Measurements from ENCODE around the gene PCBD2.
"Not testable (repeated sequence)": the region's sequence is repeated elsewhere in the genome, so short reads cannot be mapped to it uniquely, and the experiment has no call there.

Gene PCBD2

GRCh38 chr5:134964359-134965270 lies 59.7 kb downstream of the PCBD2 start:
- DNase-seq, result no peak

- no peak for DNase-seq
Measured at GRCh38 chr5:134965271-134965825, 60.4 kb downstream of the PCBD2 start.

- DNase-seq, result no peak
Measured at GRCh38 chr5:134967607-134968006, 62.7 kb downstream of the PCBD2 start, which contains the start of gene CATSPER3. Gene CATSPER3 (plus strand): TSS chr5:134967907. CDS start chr5:134967992, 85 bp downstream.

GRCh38 chr5:134968055-134968454 lies 63.1 kb downstream of the PCBD2 start:
- DNase-seq, result no peak

- DNase-seq, result no peak
Measured at GRCh38 chr5:134969166-134969565, 64.2 kb downstream of the PCBD2 start.

GRCh38 chr5:134975078-134975715 lies 70.3 kb downstream of the PCBD2 start:
- peak; percentile 13 for DNase-seq

GRCh38 chr5:134975843-134976242 lies 70.9 kb downstream of the PCBD2 start:
- DNase-seq, result no peak

GRCh38 chr5:134976841-134977240 lies 71.9 kb downstream of the PCBD2 start:
- no peak for DNase-seq

- no peak for DNase-seq
Measured at GRCh38 chr5:134979416-134979815, 74.5 kb downstream of the PCBD2 start.

- no peak for DNase-seq
Measured at GRCh38 chr5:134982230-134982629, 77.3 kb downstream of the PCBD2 start.

GRCh38 chr5:134989266-134989830 lies 84.4 kb downstream of the PCBD2 start:
- DNase-seq, result no peak

GRCh38 chr5:134990183-134990582 lies 85.3 kb downstream of the PCBD2 start:
- not testable (repeated sequence) for DNase-seq

GRCh38 chr5:134992148-134992547 lies 87.2 kb downstream of the PCBD2 start:
- DNase-seq, result no peak

GRCh38 chr5:134993161-134993560 lies 88.2 kb downstream of the PCBD2 start:
- no peak for DNase-seq

- no peak for DNase-seq
Measured at GRCh38 chr5:134994560-134995156, 89.7 kb downstream of the PCBD2 start.

- no peak for DNase-seq
Measured at GRCh38 chr5:134995850-134996402, 91.0 kb downstream of the PCBD2 start.

GRCh38 chr5:134997015-134997414 lies 92.1 kb downstream of the PCBD2 start:
- DNase-seq, result no peak

- DNase-seq, result not testable (repeated sequence)
Measured at GRCh38 chr5:134998068-134998467, 93.1 kb downstream of the PCBD2 start.

- DNase-seq, result no peak
Measured at GRCh38 chr5:135004376-135004775, 99.4 kb downstream of the PCBD2 start.

- no peak for DNase-seq
Measured at GRCh38 chr5:135005076-135005475, 100.1 kb downstream of the PCBD2 start.

- no peak for DNase-seq
Measured at GRCh38 chr5:135007305-135007704, 102.4 kb downstream of the PCBD2 start.

GRCh38 chr5:135007749-135008363 lies 102.9 kb downstream of the PCBD2 start:
- DNase-seq, result no peak

Data from NK-92 treated with Interleukin-12 subunit alpha and Interleukin-12 subunit beta, amount 100 ng/mL, for 24 hours (cell line).